T-helper 1 cell treated with Interleukin-12 subunit alpha and Interleukin-12 subunit beta and Interleukin-4 antibody, amounts not matched to agents 30 μg/mL and 1 μg/mL, for 36 hours (primary cell): Measurements from ENCODE around the gene ZNF430.
"Not testable (repeated sequence)": the region's sequence is repeated elsewhere in the genome, so short reads cannot be mapped to it uniquely, and the experiment has no call there.

Experiments
- H3K27ac Mint-ChIP-seq: one replicate; pipeline ENCODE4 v1.8.0; 2021; ENCODE audit warnings: mild to moderate bottlenecking, mixed read lengths
- H3K27me3 Mint-ChIP-seq: one replicate; pipeline ENCODE4 v1.8.0; 2021; ENCODE audit warnings: low read depth, mixed read lengths
- H3K36me3 Mint-ChIP-seq: one replicate; pipeline ENCODE4 v1.8.0; 2021; ENCODE audit warnings: low read depth, mixed read lengths
- H3K4me1 Mint-ChIP-seq: one replicate; pipeline ENCODE4 v1.8.0; 2021; ENCODE audit warnings: low read depth, mixed read lengths
- H3K4me3 Mint-ChIP-seq: one replicate; pipeline ENCODE4 v1.8.0; 2021; ENCODE audit warnings: mild to moderate bottlenecking, moderate library complexity, mixed read lengths
- H3K9me3 Mint-ChIP-seq: one replicate; pipeline ENCODE4 v1.8.0; 2021; ENCODE audit warnings: mixed read lengths

ZNF430 gene

DNA sequence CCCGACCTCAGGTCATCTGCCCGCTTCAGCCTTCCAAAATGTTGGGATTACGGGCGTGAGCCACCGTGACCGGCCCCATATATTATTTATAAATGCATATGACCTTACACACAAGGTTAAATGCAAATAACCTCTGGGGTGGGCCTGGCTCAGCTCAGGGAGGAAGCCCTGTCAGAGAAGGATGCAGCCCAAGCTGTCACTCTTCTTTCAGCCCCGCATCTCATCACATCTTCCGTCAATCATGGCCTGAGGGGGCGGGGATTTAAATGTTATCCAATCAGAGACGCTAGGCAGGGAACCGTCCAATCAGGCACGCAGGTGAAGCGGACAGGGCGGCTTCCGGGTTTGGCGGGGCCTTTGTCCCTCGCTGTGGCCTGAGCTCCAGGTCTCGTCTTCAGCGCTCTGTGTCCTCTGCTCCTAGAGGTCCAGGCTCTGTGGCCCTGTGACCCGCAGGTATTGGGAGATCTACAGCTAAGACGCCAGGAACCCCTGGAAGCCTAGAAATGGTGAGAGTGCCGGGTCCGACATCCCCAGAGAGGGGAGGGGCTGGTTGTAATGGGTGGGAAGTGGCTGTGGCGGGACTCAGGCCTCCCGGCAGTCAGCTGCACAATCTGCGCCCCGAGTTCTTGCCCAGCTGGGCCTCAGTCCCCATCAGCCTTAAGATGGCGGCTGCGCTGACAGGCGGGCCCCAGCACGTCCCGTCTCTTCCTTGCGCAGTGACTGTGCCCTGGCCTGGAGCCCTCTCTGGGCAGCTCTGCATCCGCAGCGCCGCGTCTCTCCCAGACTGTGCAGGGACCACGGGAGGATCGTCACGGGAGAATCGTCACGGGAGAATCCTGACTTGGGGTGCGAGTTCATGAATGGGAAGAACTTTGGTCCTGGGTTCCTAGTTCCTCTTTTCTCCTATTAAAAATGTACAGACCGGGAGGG is at the start of gene ZNF430:
Gene ZNF430, plus strand, starts transcription at position 360 of the 930 bp plus-strand sequence. Its CDS starts 144 bp downstream, at position 504.
- Mint-ChIP-seq H3K27ac (peak within 1 kb of the TSS; percentile 100), H3K9me3 (peaks cover 3% of the 10 kb centered on the region), H3K27me3 (no peaks in the 10 kb centered on the region), H3K36me3 (peaks cover 38% of the 10 kb centered on the region), H3K4me3 (peak within 1 kb of the TSS; percentile 100), H3K4me1 (peaks cover 32% of the 10 kb centered on the region)

GRCh38 chr19:20992788-20993187 is 27.7 kb upstream of the ZNF430 start:
- H3K27me3 Mint-ChIP-seq, H3K4me3 Mint-ChIP-seq, H3K27ac Mint-ChIP-seq, H3K4me1 Mint-ChIP-seq, H3K36me3 Mint-ChIP-seq: not testable (repeated sequence)
- peaks cover 55% of the 10 kb centered on the region for H3K9me3 Mint-ChIP-seq

DNA sequence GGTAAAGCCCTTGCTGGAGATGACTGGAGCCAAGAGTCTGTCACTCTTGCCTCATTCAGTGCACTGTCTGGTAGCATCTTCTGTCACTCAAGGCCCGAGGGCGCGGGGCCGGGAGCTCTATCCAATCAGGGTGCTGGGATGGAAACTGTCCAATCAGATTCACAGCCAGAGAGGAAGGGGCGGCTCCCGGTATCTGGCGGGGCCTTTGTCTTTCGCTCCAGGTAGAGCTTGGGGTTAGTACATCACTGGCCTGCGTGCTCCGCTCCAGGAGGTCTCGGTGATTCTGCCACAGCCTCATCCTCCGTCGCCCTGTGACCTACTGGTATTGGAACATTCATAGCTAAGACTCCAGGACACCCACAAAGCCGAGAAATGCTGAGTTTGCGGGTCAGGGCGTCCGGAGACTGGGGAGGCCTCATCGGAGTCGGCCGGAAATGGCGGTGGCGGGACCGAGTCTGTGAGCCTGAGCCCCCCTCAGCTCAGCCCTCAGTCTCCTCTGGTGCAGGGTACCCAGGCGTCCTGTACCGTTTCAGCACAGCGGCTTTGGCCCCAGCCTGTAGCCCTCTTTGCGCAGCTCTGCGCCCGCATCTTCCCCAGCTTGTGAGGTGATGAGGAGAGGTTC is 20.6 kb upstream of the ZNF430 start:
- Mint-ChIP-seq H3K9me3 (peaks cover 26% of the 10 kb centered on the region), H3K27ac (peak overlapping the region; percentile 82), H3K36me3 (no peaks in the 10 kb centered on the region), H3K4me1 (peaks cover 7% of the 10 kb centered on the region), H3K4me3 (peak overlapping the region; percentile 86), H3K27me3 (no peaks in the 10 kb centered on the region)

GRCh38 chr19:21021238-21021637 is 781 bp downstream of the ZNF430 start:
- peaks cover 42% of the 10 kb centered on the region for H3K36me3 Mint-ChIP-seq
- H3K4me3 Mint-ChIP-seq: peak overlapping the region; percentile 100
- peak overlapping the region; percentile 100 for H3K27ac Mint-ChIP-seq
- not testable (repeated sequence) for H3K9me3 Mint-ChIP-seq, H3K27me3 Mint-ChIP-seq
- H3K4me1 Mint-ChIP-seq: peaks cover 32% of the 10 kb centered on the region

DNA sequence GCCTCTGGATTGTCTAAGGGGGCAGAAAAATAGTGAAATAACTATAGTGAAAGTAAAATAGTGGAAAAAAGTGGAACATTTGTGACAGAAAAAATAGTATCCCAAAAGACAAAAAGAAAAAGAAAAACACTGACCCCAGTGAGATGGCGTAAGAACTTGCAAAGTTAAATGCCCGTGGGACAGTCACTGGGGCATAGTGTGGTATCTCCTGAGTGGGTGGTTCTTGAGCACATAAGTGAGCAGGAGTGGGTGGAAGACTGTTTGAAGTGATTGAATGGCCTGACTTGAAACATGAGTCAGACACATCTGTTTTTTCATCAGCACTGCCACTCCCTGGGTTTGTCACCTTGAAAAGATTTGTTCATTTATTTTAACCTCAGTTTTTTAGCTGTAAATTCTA is 2.5 kb downstream of the ZNF430 start:
- H3K27me3 Mint-ChIP-seq: no peaks in the 10 kb centered on the region
- peaks cover 41% of the 10 kb centered on the region for H3K4me1 Mint-ChIP-seq
- peak overlapping the region; percentile 77 for H3K27ac Mint-ChIP-seq
- H3K36me3 Mint-ChIP-seq: peaks cover 56% of the 10 kb centered on the region
- peak overlapping the region; percentile 100 for H3K4me3 Mint-ChIP-seq
- H3K9me3 Mint-ChIP-seq: peaks cover 8% of the 10 kb centered on the region

- H3K36me3 Mint-ChIP-seq: peaks cover 64% of the 10 kb centered on the region
- H3K4me1 Mint-ChIP-seq: peaks cover 47% of the 10 kb centered on the region
- peak overlapping the region; percentile 41 for H3K27ac Mint-ChIP-seq
- peaks cover 12% of the 10 kb centered on the region for H3K9me3 Mint-ChIP-seq
- H3K27me3 Mint-ChIP-seq: no peaks in the 10 kb centered on the region
- no peak overlapping the region for H3K4me3 Mint-ChIP-seq
Measured at GRCh38 chr19:21023901-21024300, 3.4 kb downstream of the ZNF430 start.

DNA sequence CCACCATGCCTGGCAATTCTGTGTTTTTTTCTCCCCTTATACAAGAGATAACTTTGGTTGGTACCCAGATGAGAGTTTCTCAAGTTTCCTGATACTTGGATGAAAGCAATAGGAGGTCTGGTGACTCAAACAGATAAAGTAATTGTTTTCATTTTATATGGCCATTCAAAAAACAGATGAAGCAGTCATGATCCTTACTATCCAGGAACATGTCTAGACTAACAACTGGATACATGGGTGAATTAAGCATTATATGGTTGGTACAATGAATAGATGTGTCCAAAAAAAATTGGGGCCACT is 8.5 kb downstream of the ZNF430 start:
- H3K27me3 Mint-ChIP-seq: no peaks in the 10 kb centered on the region
- H3K27ac Mint-ChIP-seq: no peak overlapping the region
- peaks cover 76% of the 10 kb centered on the region for H3K36me3 Mint-ChIP-seq
- H3K4me1 Mint-ChIP-seq: peaks cover 23% of the 10 kb centered on the region
- H3K4me3 Mint-ChIP-seq: no peak overlapping the region
- peaks cover 26% of the 10 kb centered on the region for H3K9me3 Mint-ChIP-seq

GRCh38 chr19:21045028-21045427 is 24.6 kb downstream of the ZNF430 start:
- H3K4me3 Mint-ChIP-seq: no peak overlapping the region
- no peaks in the 10 kb centered on the region for H3K27me3 Mint-ChIP-seq
- H3K27ac Mint-ChIP-seq: no peak overlapping the region
- peaks cover 4% of the 10 kb centered on the region for H3K4me1 Mint-ChIP-seq
- peaks cover 63% of the 10 kb centered on the region for H3K9me3 Mint-ChIP-seq
- peaks cover 75% of the 10 kb centered on the region for H3K36me3 Mint-ChIP-seq

GRCh38 chr19:21046489-21046888 is 26.0 kb downstream of the ZNF430 start:
- no peak overlapping the region for H3K27ac Mint-ChIP-seq
- H3K9me3 Mint-ChIP-seq: peaks cover 67% of the 10 kb centered on the region
- no peaks in the 10 kb centered on the region for H3K27me3 Mint-ChIP-seq
- H3K4me1 Mint-ChIP-seq: peaks cover 4% of the 10 kb centered on the region
- peaks cover 72% of the 10 kb centered on the region for H3K36me3 Mint-ChIP-seq
- no peak overlapping the region for H3K4me3 Mint-ChIP-seq

- Mint-ChIP-seq H3K36me3 (peaks cover 72% of the 10 kb centered on the region), H3K27ac (no peak overlapping the region), H3K9me3 (peaks cover 64% of the 10 kb centered on the region)
Measured at GRCh38 chr19:21047716-21048115, 27.3 kb downstream of the ZNF430 start.

GRCh38 chr19:21052902-21053301 is 32.4 kb downstream of the ZNF430 start:
- H3K27me3 Mint-ChIP-seq: no peaks in the 10 kb centered on the region
- no peak overlapping the region for H3K4me3 Mint-ChIP-seq
- H3K27ac Mint-ChIP-seq: no peak overlapping the region
- H3K4me1 Mint-ChIP-seq: no peaks in the 10 kb centered on the region
- peaks cover 53% of the 10 kb centered on the region for H3K9me3 Mint-ChIP-seq
- peaks cover 70% of the 10 kb centered on the region for H3K36me3 Mint-ChIP-seq

More at GRCh38 chr19:21047716-21048115, 27.3 kb downstream of the ZNF430 start:
- H3K27me3 Mint-ChIP-seq: no peaks in the 10 kb centered on the region
- peaks cover 3% of the 10 kb centered on the region for H3K4me1 Mint-ChIP-seq
- H3K4me3 Mint-ChIP-seq: no peak overlapping the region

DNA sequence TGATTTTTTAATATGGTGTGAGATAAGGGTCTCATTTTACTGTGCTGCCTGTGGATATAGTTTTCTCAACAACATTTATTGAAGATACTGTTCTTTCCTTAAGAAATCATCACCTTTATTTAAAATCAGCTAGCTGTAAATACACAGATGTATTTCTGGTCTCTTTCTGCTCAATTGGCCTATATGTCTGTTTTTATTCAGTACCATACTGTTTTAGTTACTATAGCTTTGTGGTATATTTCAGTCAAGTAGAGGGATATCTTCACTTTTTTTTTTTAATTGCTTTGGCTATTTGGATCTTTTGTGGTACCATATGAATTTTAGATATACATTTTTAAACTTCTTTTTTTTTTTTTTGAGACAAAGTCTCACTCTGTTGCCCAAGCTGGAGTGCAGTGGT is 44.9 kb downstream of the ZNF430 start:
- Mint-ChIP-seq H3K4me3 (no peak overlapping the region), H3K27me3 (no peaks in the 10 kb centered on the region), H3K4me1 (no peaks in the 10 kb centered on the region), H3K9me3 (peaks cover 27% of the 10 kb centered on the region), H3K27ac (no peak overlapping the region), H3K36me3 (peaks cover 36% of the 10 kb centered on the region)

DNA sequence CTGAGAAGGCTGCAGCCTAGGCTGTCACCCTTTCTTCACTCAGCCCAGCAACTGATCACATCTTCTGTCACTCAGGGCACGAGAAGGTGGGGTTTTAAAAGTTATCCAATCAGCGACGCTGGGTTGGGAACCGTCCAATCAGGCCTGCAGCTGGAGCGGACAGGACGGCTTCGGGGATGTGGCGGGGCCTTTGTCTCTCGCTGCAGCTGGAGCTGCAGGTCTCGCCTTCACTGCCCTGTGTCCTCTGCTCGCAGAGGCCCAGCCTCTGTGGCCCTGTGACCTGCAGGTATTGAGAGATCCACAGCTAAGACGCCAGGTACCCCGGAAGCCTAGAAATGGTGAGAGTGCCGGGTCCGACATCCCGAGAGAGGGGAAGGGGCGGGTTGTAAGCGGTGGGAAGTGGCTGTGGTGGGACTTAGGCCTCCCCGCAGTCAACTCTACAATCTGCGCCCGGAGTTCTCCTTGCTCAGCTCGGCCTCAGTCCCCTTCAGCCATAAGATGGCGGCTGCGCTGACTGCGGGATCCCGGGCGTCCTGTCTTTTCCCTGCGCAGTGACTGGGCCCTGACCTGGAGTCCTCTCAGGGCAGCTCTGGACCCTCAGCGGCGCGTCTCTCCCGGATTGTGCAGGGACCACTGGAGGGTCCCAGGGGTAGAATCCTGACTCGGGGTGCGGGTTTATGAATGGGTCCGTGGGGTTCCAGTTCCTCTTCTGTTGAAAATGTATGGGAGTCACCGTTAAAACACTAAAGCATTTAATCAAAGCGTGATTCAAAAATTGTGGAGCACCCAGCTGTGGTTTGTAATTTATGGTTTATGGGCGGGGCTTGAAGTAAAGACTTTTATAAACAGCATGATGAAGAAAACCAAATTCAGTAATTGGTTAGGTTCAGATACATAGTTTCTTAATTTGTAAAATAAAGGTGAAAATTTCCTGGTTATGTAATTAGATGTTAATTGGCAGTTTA is 61.8 kb downstream of the ZNF430 start, which contains the start of gene ZNF714:
Gene ZNF714, plus strand, starts transcription at position 193 of the 965 bp plus-strand sequence. CDS start 16,066 bp downstream, outside the sequence.
- Mint-ChIP-seq H3K27me3 (no peaks in the 10 kb centered on the region), H3K4me3 (peak within 1 kb of the TSS; percentile 95), H3K27ac (peak within 1 kb of the TSS; percentile 96), H3K36me3 (peaks cover 29% of the 10 kb centered on the region), H3K4me1 (peaks cover 25% of the 10 kb centered on the region), H3K9me3 (no peaks in the 10 kb centered on the region)

- no peaks in the 10 kb centered on the region for H3K27me3 Mint-ChIP-seq
- peaks cover 38% of the 10 kb centered on the region for H3K36me3 Mint-ChIP-seq
- no peak overlapping the region for H3K27ac Mint-ChIP-seq
Measured at GRCh38 chr19:21084343-21084742, 63.9 kb downstream of the ZNF430 start.

More at GRCh38 chr19:21084343-21084742, 63.9 kb downstream of the ZNF430 start:
- Mint-ChIP-seq H3K9me3 (no peaks in the 10 kb centered on the region), H3K4me3 (no peak overlapping the region), H3K4me1 (peaks cover 25% of the 10 kb centered on the region)
